H7 (cell line): ENCODE measurements around the gene ZKSCAN3. TPM values are rescaled to one million over a fixed set of nuclear protein-coding genes. Genes with fewer than 3 reads are reported as not detected.
A peak's percentile ranks its signal among the peaks of the same experiment; 100 is the strongest.
"Not testable (repeated sequence)": the region's sequence is repeated elsewhere in the genome, so short reads cannot be mapped to it uniquely, and the experiment has no call there.

ENCODE experiments used
- DNase-seq: peaks from one replicate; pipeline ENCODE4 v3.0.0; 2012
- H3K27me3 ChIP-seq: 2 replicates; pipeline ENCODE4 v1.6.0; 2011; ENCODE audit warnings: mild to moderate bottlenecking, low read length; ENCODE audit not compliant: control insufficient read depth, insufficient read depth
- H3K36me3 ChIP-seq: replicated peaks from 2 replicates; pipeline ENCODE4 v1.5.1; 2011; ENCODE audit warnings: low read length; ENCODE audit not compliant: control insufficient read depth, insufficient read depth
- H3K4me3 ChIP-seq: 2 replicates; pipeline ENCODE4 v1.5.1; 2011; ENCODE audit warnings: low read depth, mild to moderate bottlenecking, control low read depth, low read length, moderate library complexity; ENCODE audit not compliant: insufficient read depth
- total RNA-seq: library from RNA; depleted of rRNA; stranded (reverse); fragments of >200 nt; shearing (Covaris generic); gene quantifications from 2 replicates; pipeline ENCODE4 v1.2.3, GENCODE V29; 2014

The ZKSCAN3 gene
- total RNA-seq, 1 experiment from 2014 or later = 6.5 TPM

DNA sequence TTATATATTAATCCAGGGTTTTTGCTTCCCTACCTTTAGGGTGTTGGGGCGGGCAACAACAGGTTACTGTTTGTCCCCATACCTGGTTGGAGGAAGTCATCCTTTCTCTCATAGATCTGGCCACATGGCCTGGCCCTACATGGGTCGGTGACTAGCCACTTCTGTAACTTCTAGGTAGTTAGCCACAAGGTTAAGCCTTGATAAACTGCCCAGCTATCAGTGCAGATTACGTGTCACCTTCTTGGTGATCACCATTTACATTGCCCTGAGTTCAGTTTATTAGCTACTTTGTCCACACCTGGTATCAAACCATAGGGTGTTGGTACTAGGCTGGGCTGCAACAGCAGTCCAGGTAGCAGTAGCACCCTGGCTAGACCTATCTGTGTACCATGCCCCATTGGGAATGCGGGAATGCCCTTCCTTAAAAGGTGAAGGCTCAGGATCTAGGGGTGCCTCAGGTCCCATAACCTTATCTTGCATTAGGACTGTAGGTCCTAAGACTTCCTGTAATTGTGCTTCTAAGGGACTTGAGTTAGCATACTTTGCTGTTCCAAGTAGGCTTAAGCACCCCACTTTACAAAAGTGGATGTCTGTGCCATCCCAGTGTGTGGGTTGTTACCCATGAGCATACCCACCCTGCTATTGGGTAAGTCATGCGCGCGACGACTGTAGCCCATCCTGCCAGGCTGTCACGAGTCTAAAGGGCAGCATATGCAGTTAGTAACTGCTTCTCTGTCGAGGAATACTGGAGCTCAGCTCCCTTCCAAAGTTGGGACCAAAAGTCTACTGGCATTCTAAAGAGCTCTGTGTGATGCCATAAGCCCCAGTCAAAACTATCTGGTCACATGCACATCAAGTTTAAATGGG, 5.2 kb downstream of the ZKSCAN3 start:
- no peak overlapping the region for H3K4me3 ChIP-seq
- no peaks in the 10 kb centered on the region for H3K27me3 ChIP-seq
- H3K36me3 ChIP-seq = no peaks in the 10 kb centered on the region; the same call in 1 of the 2 replicates
- no peak for DNase-seq

DNA sequence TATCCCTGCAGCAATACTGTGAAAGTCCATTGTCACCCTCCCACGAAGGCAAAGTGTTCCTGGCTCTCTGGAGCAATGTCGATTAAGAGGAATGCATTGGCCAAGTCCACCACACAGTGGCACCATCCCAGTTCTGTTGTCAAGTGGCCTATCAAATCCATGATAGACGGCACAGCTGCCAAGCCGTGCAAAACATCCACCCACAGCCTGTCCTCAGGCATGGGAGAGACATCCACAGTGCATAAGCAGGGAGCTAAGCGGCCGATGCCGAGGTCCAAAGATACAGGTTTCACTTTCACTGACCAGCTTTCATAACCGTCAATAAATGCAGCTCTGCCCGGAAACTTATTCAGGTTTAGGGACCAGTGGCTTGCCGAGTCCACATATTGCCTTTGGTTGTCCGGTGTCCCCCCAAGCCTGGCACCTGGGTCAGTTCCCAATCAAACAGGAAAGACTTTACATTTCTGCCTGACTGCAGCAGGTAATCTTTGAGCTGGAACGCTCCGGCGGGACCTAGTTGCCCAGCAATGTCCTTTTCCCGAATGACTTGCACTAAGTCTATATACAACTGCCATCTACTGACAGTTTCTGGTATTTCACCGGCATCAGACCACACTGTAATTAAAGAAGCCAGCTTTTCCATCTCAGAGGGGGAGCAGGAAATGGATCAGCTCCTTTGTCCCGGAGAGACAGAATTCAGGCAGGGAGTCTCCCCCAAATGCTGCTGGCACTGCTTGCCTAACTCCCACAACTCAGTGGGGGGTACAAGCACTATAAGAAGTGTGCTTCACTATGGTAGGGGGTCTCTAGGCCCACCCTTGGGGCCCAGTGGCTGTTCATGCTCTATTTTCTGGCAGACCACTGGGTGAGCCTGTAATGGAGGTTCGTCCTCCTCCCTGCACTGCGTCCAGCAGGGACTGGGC, 6.3 kb downstream of the ZKSCAN3 start:
- Histone ChIP-seq H3K27me3 (no peaks in the 10 kb centered on the region), H3K4me3 (peak overlapping the region; percentile 32), H3K36me3 (no peaks in the 10 kb centered on the region; the same call in 1 of the 2 replicates)
- peak; percentile 74 for DNase-seq

DNA sequence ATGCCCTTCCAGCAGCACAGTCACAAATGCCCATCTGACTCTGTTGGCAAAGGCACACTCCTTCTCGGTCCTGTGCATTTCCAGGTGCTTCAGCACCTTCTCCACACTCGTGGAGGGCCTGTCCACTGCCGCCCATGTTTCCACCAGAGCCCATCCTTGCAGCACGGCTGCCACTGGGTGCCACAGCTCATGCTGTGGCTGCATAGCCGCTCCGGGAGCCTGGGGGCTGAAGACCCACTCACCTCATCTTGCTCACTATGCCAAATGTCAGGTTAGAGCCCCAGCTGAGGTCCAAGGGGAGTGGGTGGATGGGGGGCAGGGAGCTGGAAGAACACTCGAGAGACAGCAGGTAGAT, 6.9 kb downstream of the ZKSCAN3 start:
- Histone ChIP-seq H3K4me3 (no peak overlapping the region), H3K36me3 (no peaks in the 10 kb centered on the region; the same call in 1 of the 2 replicates), H3K27me3 (no peaks in the 10 kb centered on the region)
- no peak for DNase-seq

DNA sequence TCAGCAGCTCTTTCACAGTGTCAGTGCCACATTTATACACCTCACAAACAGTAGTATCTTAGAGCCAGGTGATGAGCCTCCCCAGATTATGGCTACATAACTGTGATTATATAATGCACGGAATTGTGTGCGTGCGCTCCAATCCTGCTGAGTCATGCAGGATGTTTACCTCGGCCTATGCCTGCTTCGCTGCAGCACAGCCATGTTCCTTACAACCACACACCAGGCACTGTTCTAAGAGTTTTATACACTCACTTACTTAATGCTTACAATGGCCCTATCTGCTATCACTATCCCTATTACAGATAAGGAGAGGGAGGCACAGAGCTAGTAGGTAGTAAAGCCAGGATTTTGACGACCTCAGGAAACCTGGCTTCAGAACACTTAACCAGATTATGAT, 7.3 kb downstream of the ZKSCAN3 start:
- Histone ChIP-seq H3K4me3 (no peak overlapping the region), H3K27me3 (no peaks in the 10 kb centered on the region), H3K36me3 (no peaks in the 10 kb centered on the region; the same call in 1 of the 2 replicates)
- DNase-seq = no peak

DNA sequence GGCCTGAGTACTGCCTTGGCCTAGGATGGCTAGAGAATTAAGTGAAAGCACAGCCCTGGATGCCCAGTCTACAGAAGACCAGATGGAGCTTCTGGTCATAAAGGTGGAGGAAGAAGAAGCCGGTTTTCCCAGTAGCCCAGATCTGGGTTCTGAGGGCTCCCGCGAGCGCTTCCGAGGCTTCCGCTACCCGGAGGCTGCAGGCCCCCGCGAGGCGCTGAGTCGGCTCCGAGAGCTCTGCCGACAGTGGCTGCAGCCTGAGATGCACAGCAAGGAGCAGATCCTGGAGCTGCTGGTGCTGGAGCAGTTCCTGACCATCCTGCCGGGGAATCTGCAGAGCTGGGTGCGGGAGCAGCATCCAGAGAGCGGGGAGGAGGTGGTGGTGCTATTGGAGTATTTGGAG, 9.8 kb downstream of the ZKSCAN3 start:
- H3K4me3 ChIP-seq, H3K36me3 ChIP-seq, DNase-seq, H3K27me3 ChIP-seq: not testable (repeated sequence)

DNA sequence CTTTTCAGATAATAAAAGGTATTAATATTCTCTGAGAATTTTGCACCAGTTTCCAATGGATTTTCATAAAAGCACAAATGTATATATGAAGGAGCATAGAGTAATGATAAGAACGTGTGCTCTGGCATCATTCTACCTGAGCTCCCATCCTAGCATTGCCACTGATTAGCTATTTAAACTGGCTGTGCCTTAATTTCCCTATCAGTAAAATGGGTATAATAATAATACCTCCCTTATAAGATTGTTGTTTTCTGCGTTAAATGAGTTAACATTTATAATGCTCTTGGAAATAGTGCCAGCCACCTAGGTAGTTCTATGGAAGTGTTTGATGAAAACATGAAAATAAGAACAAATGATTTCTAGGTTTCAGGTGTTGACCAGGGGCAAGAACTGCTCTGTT, 11.2 kb downstream of the ZKSCAN3 start:
- no peak overlapping the region for H3K4me3 ChIP-seq
- H3K36me3 ChIP-seq = peaks cover 17% of the 10 kb centered on the region
- no peaks in the 10 kb centered on the region for H3K27me3 ChIP-seq
- DNase-seq = no peak

DNA sequence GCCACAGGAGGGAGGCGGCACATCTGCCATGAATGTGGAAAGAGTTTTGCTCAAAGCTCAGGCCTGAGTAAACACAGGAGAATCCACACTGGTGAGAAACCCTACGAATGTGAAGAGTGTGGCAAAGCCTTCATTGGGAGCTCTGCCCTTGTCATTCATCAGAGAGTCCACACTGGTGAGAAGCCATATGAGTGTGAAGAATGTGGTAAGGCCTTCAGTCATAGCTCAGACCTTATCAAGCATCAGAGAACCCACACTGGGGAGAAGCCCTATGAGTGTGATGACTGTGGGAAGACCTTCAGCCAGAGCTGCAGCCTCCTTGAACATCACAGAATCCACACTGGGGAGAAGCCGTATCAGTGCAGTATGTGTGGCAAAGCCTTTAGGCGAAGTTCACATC, 15.8 kb downstream of the ZKSCAN3 start:
- peaks cover 19% of the 10 kb centered on the region for H3K36me3 ChIP-seq
- not testable (repeated sequence) for H3K27me3 ChIP-seq, DNase-seq, H3K4me3 ChIP-seq

DNA sequence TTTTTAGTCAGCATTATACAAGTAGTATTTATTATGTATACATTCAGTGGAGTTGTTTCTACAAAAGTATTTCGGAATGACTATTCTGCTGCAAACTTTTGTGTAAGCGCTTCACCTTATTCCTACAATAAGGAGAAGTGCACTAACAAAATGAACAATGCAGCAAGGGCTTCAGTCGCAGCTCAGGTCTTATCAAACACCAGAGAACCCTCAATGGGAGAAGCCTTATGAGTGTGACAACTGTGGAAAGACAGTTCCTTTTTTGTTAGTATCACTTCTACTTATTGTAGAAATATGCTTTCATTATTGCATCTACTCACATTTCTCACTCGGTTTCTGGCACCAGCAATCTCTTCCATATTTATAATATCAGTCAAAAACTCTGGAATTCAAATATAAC, 18.8 kb downstream of the ZKSCAN3 start:
- no peak for DNase-seq
- Histone ChIP-seq H3K36me3 (peaks cover 17% of the 10 kb centered on the region), H3K27me3 (no peaks in the 10 kb centered on the region), H3K4me3 (no peak overlapping the region)

DNA sequence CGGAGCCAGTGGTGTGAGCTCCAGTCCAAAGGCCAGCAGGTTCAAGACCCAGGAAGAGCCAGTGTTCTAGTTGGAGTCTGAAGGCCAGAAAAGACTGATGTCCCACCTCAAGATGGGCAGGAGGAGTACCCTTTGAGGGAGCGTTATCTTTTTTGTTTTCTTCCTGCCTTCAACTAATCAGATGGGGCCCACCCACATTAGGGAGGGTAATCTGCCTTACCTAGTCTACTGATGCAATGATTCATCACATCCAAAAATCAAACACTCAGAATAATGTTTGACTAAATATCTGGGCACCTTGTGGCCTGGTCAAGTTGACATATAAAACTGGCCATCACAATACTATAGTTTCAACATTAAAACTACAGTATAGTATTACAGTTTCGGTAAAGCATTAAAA, 19.7 kb downstream of the ZKSCAN3 start:
- Histone ChIP-seq H3K36me3 (peaks cover 13% of the 10 kb centered on the region), H3K27me3 (no peaks in the 10 kb centered on the region), H3K4me3 (no peak overlapping the region)
- no peak for DNase-seq

DNA sequence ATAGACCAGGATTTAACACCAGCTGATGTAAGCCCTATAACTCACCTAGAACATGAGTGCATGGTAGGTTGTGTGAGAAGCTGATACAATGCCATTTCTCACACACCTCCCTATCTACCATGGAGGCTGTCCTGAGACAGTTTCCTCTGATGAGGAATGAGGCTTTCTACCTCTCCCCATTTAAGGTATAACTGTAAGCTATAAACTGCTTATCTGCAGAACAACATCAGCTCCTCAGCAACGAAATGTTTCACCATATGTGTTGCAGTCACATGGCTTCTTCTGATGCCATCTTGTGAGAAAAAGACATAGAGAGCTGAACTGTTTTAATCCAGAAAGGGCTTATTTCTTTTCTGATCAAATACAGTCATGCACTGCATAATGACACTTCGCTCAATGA, 20.7 kb downstream of the ZKSCAN3 start:
- Histone ChIP-seq H3K27me3 (no peaks in the 10 kb centered on the region), H3K4me3 (no peak overlapping the region), H3K36me3 (peaks cover 7% of the 10 kb centered on the region)
- DNase-seq = no peak

DNA sequence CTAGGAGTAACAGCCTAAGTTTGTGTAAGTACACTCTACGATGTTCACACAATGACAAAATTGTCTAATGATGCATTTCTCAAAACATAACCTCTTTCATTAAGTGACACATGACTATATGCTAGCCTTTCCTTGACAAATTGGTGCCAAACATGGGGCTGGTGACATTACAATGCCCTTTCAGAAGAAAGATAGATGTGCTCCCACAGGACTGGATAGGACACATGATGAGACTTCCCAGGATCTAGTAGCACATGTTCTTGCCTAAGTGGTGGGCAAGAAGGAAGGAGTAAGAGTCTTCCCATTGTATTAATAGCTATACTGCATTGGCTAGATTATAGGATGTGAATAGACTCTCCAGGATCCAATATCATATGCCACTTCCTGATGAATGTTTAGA, 21.5 kb downstream of the ZKSCAN3 start:
- no peak overlapping the region for H3K4me3 ChIP-seq
- H3K36me3 ChIP-seq = no peaks in the 10 kb centered on the region
- no peaks in the 10 kb centered on the region for H3K27me3 ChIP-seq
- DNase-seq = no peak

DNA sequence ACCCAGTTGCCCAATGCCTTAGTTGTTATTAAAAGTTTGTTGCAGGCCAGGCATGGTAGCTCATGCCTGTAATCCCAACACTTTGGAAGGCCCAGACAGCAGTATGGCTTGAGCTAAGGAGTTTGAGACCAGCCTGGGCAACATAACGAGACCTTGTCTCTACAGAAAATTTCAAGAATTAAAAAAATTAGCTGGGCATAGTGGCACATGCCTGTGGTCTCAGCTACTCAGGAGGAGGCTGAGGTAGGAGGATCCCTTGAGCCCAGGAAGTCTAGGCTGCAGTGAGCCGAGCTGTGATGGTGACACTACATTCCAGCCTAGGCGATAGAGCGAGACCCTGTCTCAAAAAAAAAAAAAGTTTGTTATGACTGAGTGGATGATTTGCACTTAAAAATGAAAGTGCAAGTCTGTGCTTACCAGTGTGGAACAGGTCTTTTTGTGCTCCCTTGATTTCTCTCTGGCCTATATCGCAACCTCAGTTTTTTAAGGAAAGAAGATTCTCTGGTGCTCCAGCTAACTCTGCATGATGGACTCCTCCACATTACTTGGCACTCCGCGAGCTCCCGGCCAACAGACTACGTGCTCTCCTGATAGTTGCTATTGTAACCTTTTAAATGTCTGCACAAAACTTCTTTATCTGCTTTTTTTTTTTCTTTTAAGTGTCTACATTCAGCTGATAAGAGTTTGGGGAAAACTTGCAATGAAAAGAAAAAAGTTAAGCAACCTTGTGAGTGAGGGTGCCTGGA, 22.1 kb downstream of the ZKSCAN3 start:
- no peaks in the 10 kb centered on the region for H3K27me3 ChIP-seq
- no peak for DNase-seq

DNA sequence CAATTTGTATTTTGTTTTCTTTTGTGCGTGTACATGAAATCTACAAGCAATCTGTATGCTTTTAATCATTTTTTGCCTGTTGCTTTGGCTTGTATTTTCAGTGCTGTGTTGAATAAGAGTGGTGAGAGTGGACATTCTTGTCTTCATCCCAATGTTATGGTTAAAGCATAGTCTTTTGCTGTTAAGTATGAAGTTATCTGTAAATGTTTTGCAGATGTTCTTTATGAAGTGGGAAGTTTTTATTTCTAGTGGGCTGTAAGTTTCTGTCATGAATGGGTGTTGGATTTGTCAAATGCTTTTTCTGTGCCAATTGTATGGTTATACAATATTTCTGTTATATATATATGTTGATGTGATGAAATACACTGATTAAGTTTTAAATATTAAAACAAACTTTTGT, 24.2 kb downstream of the ZKSCAN3 start:
- Histone ChIP-seq H3K4me3 (no peak overlapping the region), H3K36me3 (no peaks in the 10 kb centered on the region; the same call in 1 of the 2 replicates), H3K27me3 (no peaks in the 10 kb centered on the region)
- no peak for DNase-seq

More for the DNA sequence above, 22.1 kb downstream of the ZKSCAN3 start:
- H3K36me3 ChIP-seq = no peaks in the 10 kb centered on the region
- no peak overlapping the region for H3K4me3 ChIP-seq

DNA sequence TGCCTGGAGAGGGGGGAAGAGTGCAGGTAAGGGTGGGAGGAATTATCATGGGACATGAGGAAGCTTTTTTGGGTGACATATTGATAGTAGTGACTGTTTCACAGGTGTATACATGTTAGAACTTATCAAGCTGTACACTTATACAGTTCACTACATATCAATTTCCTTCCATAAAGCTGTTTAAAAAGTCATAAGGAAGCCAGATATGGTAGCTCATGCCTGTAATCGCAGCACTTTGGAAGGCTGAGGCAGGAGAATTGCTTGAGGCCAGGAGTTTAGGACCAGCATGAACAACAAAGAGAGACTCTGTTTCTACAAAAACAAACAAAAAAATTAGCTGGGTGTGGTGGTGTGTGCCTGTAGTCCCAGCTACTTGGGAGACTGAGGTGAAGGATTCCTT, 28.1 kb downstream of the ZKSCAN3 start:
- Histone ChIP-seq H3K27me3 (no peaks in the 10 kb centered on the region), H3K36me3 (peaks cover 5% of the 10 kb centered on the region), H3K4me3 (no peak overlapping the region)
- DNase-seq = no peak
